HG03439 (cell line): ENCODE data around the gene SLC25A38.
"Not testable (repeated sequence)": the region's sequence is repeated elsewhere in the genome, so short reads cannot be mapped to it uniquely, and the experiment has no call there.

ENCODE experiments used
- ATAC-seq: cut with Tn5 transposase; IDR thresholded peaks from one replicate; pipeline ENCODE4 v1.9.1; 2021; ENCODE audit warnings: mild to moderate bottlenecking, moderate library complexity; ENCODE audit not compliant: unreplicated experiment

The SLC25A38 gene

GRCh38 chr3:39406368-39407258 lies 23.4 kb downstream of the SLC25A38 start, which contains the start of gene RPSA:
Gene RPSA, plus strand, starts transcription at chr3:39406720. Its CDS starts 934 bp downstream, at chr3:39407654.
- peak; percentile 95 for ATAC-seq

DNA sequence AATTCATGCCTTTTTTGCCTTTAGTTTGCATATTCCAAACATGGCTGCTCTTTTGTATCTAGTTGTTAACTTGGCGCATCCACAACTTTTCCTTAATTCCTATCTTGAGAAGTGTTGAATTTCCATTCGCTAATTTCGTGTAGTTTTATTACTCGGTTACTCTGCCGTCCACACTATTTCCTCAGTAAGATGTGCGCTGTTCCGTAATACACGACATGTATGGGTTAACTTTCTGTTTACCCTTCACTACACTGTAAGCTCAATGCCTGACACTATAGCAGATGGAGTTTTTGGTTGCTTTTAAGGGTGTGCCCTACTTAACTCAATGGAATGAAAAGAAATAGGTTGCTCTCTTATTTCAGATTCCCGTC lies 24.1 kb downstream of the SLC25A38 start:
- ATAC-seq, result no peak

- no peak for ATAC-seq
Observed at GRCh38 chr3:39407773-39408492, 24.8 kb downstream of the SLC25A38 start.

DNA sequence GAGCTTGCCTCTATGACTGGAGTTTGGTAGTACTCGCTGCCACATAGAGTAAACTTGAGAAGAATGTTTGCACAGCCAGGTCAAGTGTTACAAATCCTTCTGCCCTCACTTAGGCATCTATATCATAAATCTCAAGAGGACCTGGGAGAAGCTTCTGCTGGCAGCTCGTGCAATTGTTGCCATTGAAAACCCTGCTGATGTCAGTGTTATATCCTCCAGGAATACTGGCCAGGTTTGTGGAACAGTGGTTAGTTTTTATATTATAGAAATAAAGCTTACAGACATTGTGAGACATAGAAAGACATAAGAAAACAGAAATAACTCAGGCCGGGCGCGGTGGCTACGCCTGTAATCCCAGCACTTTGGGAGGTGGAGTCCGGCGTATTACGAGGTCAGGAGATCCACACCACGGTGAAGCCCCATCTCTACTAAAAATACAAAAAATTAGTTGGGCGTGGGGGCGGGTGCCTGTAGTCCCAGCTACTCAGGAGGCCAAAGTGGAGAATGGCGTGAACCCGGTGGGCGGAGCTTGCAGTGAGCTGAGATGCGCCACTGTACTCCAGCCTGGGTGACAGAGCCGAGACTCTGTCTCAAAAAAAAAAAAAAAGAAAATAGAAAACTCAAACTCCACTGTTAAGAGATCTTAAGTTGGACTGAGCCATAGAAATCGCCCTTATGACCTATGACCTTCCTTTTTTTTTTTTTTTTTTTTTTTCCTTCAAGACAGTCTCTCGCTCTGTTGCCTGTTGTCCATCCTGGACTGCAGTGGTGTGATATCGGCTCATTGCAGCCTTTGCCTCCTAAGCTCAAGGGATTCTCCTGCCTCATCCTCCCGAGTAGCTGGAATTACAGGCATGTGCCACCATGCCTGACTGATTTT lies 25.6 kb downstream of the SLC25A38 start:
- ATAC-seq, result no peak

DNA sequence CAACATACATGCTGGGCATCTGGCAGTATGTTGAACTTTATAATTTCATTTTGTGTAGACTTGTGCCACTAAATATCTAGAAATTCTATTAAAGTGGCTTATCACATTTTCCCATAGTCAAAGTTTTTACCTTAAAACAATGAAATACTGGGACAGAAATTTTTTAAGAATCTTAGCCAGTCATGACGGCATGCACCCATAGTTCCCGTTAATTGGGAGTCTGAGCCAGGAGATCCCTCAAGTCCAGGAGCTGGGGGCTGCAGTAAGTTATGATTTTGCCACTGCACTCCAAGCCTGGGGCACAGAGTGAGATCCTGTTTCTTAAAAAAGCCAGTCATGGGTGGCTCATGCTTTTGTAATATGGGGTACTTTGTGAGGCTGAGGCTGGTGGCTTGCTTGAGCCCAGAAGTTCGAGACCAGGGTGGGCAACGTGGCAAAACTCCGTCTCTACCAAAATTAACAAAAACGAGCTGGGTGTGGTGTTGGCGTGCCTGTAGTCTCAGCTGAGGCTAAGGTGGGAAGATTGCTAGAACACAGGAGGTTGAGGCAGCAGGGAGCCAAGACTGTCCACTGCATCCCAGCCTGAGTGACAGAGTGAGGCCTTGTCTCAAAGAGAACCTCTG lies 26.5 kb downstream of the SLC25A38 start:
- ATAC-seq, result no peak

GRCh38 chr3:39410893-39411292 lies 27.7 kb downstream of the SLC25A38 start:
- ATAC-seq, result no peak

GRCh38 chr3:39412668-39413260 lies 29.6 kb downstream of the SLC25A38 start:
- ATAC-seq, result no peak

GRCh38 chr3:39413691-39414420 lies 30.7 kb downstream of the SLC25A38 start:
- no peak for ATAC-seq

GRCh38 chr3:39414421-39414907 lies 31.3 kb downstream of the SLC25A38 start:
- ATAC-seq, result no peak

- ATAC-seq, result not testable (repeated sequence)
Observed at GRCh38 chr3:39415302-39415701, 32.1 kb downstream of the SLC25A38 start.

DNA sequence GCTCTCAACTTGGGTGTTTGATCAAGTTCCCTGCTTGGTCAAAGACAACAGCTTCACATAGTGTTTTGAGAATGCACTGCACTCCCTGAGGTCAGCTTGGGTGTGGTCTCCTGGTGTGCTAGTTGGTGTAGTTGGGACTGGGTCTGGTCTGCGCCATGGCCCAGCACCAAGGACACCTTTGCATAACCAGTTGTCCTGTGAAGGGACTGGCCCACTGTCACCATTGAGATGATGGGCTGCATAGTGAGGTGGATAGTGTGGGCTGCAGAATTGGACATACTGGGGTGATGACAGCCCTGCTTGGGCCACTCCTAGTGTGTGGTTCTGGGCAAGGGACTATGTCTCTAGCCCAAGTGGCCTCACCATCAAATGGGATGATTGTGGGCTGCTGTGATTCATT lies 32.8 kb downstream of the SLC25A38 start:
- no peak for ATAC-seq

GRCh38 chr3:39416998-39417397 lies 33.8 kb downstream of the SLC25A38 start:
- ATAC-seq, result not testable (repeated sequence)

- not testable (repeated sequence) for ATAC-seq
Observed at GRCh38 chr3:39418556-39419225, 35.5 kb downstream of the SLC25A38 start.

- no peak for ATAC-seq
Observed at GRCh38 chr3:39419742-39420315, 36.7 kb downstream of the SLC25A38 start.

GRCh38 chr3:39420543-39420942 lies 37.4 kb downstream of the SLC25A38 start:
- ATAC-seq, result no peak

DNA sequence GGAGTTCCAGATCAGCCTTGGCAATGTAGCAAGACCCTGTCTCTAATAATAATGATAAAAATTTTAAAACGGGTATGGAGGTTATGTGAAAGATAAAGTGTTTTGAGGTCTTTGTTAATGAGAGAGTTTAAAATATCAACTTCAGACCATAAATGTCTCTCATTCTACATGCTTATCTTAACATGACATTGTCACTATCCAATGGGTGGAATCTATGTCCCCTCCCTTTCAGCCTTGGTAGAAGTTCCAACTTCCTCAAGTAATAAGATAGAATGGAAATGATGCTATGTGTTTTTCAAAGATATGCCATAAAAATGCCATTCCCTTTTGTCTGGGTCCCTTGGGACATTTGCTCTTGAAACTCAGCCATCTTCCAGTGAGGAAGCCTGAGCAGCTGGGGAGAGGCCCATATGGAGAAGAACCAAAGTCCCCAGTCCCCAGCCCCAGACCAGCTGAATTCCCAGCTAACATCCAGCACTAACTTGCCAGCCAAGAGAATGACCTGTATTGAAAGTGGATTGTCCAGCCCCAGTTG lies 40.3 kb downstream of the SLC25A38 start:
- ATAC-seq, result no peak

DNA sequence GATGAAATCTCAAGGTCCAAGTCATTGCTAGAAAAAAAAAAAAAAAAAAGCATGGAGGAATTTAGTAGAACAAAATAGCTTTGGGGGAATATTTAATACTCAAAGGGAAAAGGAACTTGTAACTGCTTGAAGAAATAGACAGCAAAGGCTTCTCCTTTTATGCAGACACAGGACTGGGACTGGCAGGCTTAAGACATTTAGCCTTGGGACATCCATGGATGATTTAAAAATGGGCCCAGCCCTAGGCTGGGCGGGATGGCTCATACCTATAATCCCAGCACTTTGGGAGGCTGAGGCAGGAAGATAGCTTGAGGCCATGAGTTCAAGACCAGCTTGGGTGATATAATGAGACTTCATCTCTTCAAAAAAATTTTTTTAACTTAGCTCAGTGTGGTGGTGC lies 43.1 kb downstream of the SLC25A38 start:
- ATAC-seq, result no peak

GRCh38 chr3:39427506-39427905 lies 44.3 kb downstream of the SLC25A38 start:
- ATAC-seq, result no peak
